Stimulated activated CD4-positive, alpha-beta T cell treated with anti-CD3 and anti-CD28 coated beads, Interleukin-4, amount 100 ng/mL, for 48 hours (primary cell): Measurements from ENCODE around the gene KNDC1.

ENCODE experiments used
- DNase-seq, 2 donors: peaks; one replicate each; pipeline ENCODE4 v3.0.0-alpha.2; 2020; ENCODE audit warnings: low read depth in 2 of 2

KNDC1 gene

GRCh38 chr10:133241501-133242205 is 81.6 kb downstream of the KNDC1 start:
- no peak for DNase-seq

GRCh38 chr10:133242611-133243356 is 82.8 kb downstream of the KNDC1 start:
- no peak for DNase-seq

GRCh38 chr10:133243593-133243992 is 83.6 kb downstream of the KNDC1 start:
- no peak for DNase-seq

GRCh38 chr10:133245439-133246235 is 85.6 kb downstream of the KNDC1 start:
- DNase-seq = no peak

GRCh38 chr10:133246236-133246626 is 86.2 kb downstream of the KNDC1 start:
- DNase-seq = no peak

GRCh38 chr10:133247681-133248333 is 87.8 kb downstream of the KNDC1 start:
- DNase-seq = no peak

GRCh38 chr10:133248334-133248715 is 88.3 kb downstream of the KNDC1 start:
- no peak for DNase-seq

- DNase-seq = no peak
Measured at GRCh38 chr10:133249094-133249780, 89.2 kb downstream of the KNDC1 start.

GRCh38 chr10:133249975-133250754 is 90.1 kb downstream of the KNDC1 start:
- no peak for DNase-seq

GRCh38 chr10:133251388-133252222 is 91.6 kb downstream of the KNDC1 start:
- DNase-seq = no peak

- no peak for DNase-seq
Measured at GRCh38 chr10:133252223-133252552, 92.2 kb downstream of the KNDC1 start.

GRCh38 chr10:133253361-133253955 is 93.4 kb downstream of the KNDC1 start:
- no peak for DNase-seq

- DNase-seq = no peak
Measured at GRCh38 chr10:133254421-133255120, 94.6 kb downstream of the KNDC1 start.

GRCh38 chr10:133255323-133255722 is 95.3 kb downstream of the KNDC1 start:
- no peak for DNase-seq

GRCh38 chr10:133257489-133258065 is 97.6 kb downstream of the KNDC1 start:
- no peak for DNase-seq

GRCh38 chr10:133258066-133258817 is 98.2 kb downstream of the KNDC1 start:
- DNase-seq = no peak

GRCh38 chr10:133258818-133259601 is 99.0 kb downstream of the KNDC1 start:
- DNase-seq = peak; percentile 87 to 89
